GM19455 (cell line): ENCODE data around the gene PLEKHM3.

Experiments
- ATAC-seq: cut with Tn5 transposase; IDR thresholded peaks from one replicate; pipeline ENCODE4 v1.9.1; 2021; ENCODE audit not compliant: unreplicated experiment

The PLEKHM3 gene

GRCh38 chr2:207867056-207867455, 158.3 kb downstream of the PLEKHM3 start:
- ATAC-seq, result no peak

- no peak for ATAC-seq
Observed at GRCh38 chr2:207865210-207865609, 160.1 kb downstream of the PLEKHM3 start.

GRCh38 chr2:207863345-207863744, 162.0 kb downstream of the PLEKHM3 start:
- no peak for ATAC-seq

GRCh38 chr2:207861789-207862188, 163.5 kb downstream of the PLEKHM3 start:
- ATAC-seq, result no peak

GRCh38 chr2:207860685-207861084, 164.6 kb downstream of the PLEKHM3 start:
- ATAC-seq, result no peak

- ATAC-seq, result no peak
Observed at GRCh38 chr2:207855591-207855990, 169.7 kb downstream of the PLEKHM3 start.

- ATAC-seq, result no peak
Observed at GRCh38 chr2:207854484-207855440, 170.6 kb downstream of the PLEKHM3 start.

GRCh38 chr2:207852791-207853190, 172.5 kb downstream of the PLEKHM3 start:
- ATAC-seq, result no peak

- ATAC-seq, result no peak
Observed at GRCh38 chr2:207849443-207849842, 175.9 kb downstream of the PLEKHM3 start.

- ATAC-seq, result no peak
Observed at GRCh38 chr2:207848545-207848928, 176.8 kb downstream of the PLEKHM3 start.

- no peak for ATAC-seq
Observed at GRCh38 chr2:207847807-207848544, 177.4 kb downstream of the PLEKHM3 start.

- no peak for ATAC-seq
Observed at GRCh38 chr2:207847098-207847806, 178.1 kb downstream of the PLEKHM3 start.

- no peak for ATAC-seq
Observed at GRCh38 chr2:207845202-207845864, 180.0 kb downstream of the PLEKHM3 start.

GRCh38 chr2:207844648-207845047, 180.7 kb downstream of the PLEKHM3 start:
- no peak for ATAC-seq

- ATAC-seq, result no peak
Observed at GRCh38 chr2:207840101-207840500, 185.2 kb downstream of the PLEKHM3 start.

- ATAC-seq, result no peak
Observed at GRCh38 chr2:207839575-207839974, 185.8 kb downstream of the PLEKHM3 start.

GRCh38 chr2:207839028-207839427, 186.3 kb downstream of the PLEKHM3 start:
- no peak for ATAC-seq

- ATAC-seq, result no peak
Observed at GRCh38 chr2:207836521-207837133, 188.7 kb downstream of the PLEKHM3 start.

- no peak for ATAC-seq
Observed at GRCh38 chr2:207835805-207836204, 189.5 kb downstream of the PLEKHM3 start.

GRCh38 chr2:207833251-207833751, 192.0 kb downstream of the PLEKHM3 start:
- ATAC-seq, result peak; percentile 96
